ENCODE results near the gene ZNF19.
A peak's percentile ranks its signal among the peaks of the same experiment; 100 is the strongest.

ZNF19 gene

DNA sequence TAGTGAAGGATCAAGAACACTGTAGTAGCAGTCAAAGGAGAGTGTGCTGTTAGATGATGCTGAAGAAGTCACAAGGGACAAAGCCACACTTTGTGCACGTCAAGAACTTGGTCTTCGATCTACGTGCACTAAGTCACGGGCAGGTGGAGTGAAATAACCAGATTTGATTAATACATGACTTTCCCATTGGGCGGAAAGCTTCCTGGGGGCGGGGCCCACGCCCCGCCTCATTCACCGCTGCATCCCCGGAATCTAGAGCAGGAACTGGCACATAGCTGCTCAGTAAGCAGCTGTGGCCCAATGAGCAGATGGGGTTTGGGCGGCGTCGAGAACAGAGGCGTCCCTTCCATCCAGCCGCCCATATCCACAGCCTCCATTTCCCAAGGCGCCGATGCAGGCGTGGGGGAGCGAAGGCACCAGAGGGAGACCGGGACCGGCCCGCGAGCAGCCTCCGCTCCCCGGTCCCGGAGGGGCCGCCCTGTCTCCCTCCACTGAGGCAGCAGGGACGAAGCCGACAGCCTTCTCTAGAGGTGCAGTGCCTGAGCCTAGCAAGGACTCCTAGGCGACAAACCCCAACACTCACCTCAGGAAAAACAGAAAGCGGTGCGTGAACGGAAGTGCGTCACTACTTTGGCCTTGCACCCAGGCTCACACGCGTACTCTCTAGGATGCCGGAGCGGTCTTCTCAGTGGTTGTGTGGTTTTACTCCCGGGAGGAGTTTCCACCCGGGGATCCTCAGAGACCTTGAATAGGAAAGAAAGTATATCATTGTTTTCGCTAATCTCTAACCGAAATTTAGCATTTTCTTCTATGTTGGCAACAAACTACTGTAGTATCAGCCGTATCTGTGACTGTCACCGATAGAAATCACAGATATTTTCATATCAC lies 4.9 kb downstream of the ZNF19 start:
- peak; percentile 65 for DNase-seq

DNA sequence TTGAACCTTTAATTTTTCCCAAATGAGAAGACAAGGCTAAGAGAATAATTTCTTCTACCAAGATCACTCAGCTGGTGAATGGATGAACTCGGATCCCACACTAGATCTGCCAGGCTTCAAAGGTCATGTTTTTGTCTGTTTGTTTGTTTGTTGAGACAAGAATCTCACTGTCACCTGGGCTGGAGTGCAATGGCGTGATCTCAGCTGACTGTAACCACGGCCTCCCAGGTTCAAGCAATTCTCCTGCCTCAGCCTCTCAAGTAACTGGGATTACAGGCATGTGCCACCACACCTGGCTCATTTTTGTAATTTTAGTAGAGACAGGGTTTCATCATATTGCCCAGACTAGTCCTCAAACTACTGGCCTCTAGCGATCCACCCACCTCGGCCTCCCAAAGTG lies 6.6 kb downstream of the ZNF19 start:
- no peak for DNase-seq

DNA sequence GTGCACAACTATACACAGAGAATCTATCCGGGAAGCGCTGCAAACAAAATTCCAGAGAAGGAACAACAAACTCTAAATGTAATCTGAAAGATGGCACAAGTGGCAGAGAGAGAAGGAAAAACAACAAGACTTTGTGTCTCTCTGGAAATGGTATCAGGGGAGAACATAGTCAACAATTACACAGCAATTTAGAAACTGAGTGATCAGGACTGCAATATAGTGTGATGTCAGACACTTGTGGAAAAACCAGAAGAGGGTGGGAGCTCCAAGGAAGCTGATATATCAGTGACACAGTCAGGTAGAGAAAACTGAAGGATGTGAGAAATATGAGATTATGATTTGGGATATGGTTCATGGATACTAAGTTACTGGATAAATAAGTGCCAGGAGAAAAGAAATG lies 8.2 kb downstream of the ZNF19 start:
- DNase-seq, result no peak

DNA sequence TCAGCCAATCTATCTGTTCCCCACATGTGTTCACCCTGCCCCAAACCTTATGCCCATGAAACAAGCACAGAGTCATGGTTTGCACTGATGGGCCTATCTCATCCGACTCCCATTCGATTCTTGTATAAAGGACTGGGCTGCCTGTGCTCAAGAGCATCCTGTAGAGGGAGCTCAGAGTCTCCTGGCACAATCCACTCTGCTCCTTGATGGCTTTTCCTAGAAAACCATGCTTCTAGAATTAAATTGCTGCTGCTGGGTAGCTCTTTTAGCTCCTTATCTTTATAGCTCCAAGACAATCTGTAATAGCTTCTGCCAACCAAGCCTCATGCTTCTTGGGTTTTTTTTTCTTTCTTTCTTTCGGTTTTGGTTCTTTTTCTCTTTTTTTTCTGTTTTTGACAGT lies 9.7 kb downstream of the ZNF19 start:
- no peak for DNase-seq

DNA sequence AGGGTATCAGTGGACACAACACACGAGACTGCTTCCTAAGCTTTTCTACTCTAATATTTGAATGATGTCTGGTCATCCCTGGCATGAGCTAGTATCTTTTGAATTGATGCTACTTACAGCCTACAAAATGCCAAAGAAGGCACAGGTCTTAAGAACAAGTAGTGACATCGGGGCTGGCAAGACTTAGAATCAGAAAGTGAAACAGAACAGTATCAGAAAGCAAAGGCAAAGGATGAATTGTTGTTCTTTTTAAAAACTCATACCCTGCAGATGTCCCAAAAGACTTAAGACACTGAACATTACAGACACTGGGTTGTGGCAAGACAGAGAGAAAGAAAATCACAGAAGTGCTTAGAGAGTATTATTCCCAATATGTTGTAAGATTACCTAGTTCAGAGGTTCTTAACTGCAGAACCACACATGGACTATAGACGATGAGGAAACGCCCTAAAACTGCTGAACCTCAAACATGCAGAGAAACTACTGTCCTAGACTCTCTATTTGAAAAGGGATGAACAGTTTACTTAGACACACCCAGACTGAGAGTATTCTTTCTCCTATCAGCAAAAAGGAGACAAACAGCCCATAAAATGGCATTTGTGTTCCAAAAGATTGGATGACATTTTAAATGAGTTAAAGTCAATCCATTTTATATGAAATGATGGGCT lies 12.5 kb downstream of the ZNF19 start:
- DNase-seq, result no peak

DNA sequence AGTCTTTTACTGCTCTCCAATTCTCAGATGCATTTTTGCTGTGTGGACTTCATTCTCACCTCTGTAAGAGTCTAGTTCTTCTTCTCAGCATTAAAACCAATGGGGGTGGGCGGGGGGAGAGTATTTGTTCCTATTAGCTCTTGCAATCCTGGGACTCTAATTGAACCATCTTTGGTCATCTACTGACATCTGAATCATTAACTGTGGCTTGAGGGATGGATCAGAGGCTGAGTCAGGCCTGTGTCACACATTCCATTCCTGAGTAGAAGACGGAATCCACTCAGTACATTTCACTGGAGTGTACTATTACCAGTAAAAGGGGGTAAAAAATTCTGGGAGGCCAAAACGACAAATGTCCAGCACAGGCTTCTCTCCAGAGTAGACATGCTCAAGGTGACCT lies 14.3 kb downstream of the ZNF19 start:
- no peak for DNase-seq

DNA sequence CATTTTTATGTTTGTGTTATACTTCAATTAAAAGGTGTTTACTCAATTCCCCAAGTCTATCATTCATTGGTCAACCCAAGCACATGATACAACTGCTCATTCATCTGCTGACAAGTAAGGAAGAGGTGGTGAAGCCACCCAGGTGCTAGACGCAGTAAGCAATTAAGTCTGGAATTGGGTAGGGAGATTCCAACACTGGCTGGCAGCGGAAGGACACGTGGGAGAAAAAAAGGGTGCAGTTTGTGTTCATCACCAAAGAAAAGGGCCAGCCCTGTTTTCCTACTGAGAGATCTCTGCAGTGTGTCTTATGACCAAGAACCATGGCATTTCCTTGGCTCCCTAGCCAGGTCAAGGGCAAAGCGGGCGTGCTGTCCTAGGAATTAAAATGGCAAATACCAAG lies 15.2 kb downstream of the ZNF19 start:
- DNase-seq, result no peak

DNA sequence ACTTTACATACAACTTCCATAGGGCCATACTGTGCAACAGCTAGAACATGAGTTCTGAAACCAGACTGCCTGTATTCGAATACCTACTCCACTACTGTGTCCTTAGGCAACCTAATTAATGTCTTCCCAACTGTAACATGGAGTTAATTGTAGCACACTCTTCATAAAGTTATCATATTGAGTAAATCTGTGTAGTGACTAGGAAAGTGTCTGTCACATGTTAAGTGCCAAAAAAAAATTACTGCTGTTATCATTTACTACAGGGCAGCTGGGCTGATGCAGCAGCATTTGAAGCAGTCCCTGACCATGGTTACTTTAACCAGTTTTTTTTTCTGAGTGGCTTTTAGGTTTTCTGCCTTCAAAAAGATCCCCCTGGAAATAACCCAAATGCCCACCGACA lies 16.2 kb downstream of the ZNF19 start:
- DNase-seq, result no peak

DNA sequence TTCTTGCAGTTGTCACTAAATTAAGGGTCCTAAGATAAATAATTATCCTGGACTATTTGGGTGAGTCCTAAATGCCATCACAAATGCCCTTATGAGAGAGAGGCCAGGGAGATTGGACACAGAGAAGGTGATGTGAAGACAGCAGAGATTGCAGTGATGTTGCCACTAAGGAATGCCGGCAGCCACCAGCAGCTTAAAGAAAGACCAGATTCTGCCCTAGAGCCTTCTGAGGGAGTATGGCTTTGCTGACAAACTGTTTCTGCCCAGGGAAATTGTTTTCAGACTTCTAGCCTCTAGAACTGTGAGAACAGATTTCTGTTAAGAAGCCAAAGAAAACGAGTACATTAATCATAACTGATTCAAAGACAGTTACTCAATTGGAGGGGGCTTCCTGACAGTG lies 17.1 kb downstream of the ZNF19 start:
- no peak for DNase-seq

DNA sequence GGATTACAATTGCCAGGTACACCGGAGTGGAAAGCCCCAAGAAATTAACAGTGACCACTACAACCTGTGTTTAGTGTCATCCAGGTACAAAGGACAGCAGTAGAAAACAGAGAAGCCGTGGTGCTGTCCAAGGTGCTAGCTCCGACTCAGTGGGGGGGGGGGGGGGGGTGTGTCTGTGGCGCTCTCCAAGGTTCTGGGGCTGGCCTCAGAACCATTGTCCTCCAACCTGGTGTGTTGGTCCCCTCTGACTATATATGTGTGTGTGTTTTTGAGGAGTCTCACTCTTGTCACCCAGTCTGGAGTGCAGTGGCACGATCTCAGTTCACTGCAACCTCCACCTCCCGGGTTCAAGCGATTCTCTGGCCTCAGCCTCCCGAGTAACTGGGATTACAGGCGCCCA lies 21.3 kb downstream of the ZNF19 start:
- peak; percentile 54 for DNase-seq

DNA sequence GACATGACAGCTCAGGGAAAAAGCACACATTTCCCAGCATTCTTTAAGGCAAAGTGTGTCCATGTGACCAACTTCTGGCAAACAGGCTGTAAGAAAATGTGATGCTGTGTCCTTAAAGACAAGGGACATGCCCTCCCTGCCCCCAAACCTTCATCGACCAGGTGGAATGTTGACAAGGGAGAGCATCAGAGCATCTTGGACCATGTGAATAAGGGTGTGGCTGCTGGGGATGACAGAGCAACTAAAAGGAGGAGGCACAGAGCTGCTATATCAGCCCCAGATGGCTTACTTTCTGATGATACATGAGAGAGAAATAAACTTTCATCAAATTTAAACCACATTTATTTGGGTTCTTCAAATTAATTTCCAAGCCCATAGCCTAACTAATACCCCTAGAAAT lies 24.9 kb downstream of the ZNF19 start:
- DNase-seq, result no peak

DNA sequence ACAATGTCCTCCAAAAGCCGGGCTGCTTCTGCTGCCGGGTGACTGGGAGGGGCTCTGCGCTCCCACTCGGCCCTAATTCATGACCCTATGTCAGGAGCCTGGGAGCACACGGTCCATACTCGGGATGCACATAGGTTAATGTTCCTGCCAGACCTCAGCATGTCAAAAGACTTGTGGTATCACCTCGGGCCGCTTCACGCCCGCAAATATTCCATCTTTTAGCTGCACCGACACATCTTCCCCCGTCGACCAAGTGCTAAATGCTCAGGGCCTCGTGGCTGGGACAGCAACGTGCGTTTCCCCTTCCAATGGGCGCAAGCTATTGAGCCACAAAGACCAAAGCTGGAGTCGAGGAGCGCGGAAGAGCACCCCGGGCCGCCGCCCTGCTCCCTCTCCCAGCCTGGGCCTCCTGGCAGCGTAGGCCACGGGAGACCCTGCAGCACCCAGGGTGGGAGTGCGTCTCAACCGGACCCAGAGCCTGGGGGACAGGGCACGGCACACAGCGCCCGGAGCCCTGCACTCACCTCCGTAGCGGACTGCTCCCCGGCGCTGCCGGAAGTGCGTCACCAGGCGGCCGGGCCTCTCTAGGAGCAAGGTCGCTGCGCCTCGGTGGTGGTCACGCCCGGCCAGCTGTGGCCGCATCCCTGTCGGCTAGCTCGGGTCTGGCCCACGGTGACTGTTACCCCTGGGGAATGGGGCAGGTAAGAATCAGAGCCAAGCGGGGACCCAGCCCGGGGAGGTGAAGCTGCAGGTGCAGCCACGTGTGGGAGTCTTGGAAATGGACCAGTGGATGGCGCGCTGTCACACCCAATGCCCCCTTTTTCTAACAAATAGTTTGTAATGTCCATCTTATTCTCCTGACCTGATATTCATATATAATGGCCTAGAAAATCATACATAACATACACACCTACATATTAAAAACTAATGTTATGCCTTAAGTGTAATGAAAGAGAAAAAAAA lies 27.2 kb downstream of the ZNF19 start, which contains the start of gene ZNF23:
Gene ZNF23, minus strand, starts transcription at position 562 of the 963 bp plus-strand sequence. CDS start 5,451 bp downstream, outside the sequence.
- DNase-seq, result peak; percentile 65

DNA sequence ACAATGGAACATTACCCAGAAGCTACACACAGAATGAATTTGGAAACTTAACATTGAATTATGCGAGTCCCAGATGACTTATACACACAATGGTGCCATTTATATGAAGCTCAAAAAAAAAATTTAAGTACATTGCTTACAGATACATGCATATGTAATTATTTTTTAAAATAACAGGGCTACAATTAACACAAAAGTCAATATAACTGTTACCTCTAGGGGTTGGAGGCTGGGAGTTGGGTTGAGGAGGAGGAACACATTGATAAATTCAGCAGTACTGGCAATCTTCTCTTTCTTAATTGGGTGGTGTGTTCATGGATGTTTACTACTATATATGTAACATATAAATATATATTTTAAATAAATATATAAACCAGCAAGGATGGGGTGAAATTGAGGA lies 28.2 kb downstream of the ZNF19 start:
- DNase-seq, result no peak

DNA sequence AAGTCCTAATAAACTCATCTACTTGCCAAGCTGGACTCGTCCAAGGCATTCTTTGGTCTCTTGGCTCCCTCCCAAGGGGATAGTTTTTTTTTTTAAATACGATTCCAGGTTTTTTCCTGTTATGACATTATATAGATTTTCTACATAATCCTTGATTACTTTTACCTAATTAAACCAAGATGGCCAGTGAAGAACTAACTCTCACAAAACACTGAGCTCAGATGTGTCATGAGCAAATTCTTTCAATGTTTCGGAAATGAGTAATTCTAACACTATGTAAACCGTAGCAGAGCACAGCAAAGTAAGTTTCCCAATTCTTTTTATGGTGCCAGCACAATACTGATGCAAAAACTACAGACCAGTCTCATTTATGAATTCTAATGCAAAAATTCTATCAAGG lies 28.9 kb downstream of the ZNF19 start:
- no peak for DNase-seq

DNA sequence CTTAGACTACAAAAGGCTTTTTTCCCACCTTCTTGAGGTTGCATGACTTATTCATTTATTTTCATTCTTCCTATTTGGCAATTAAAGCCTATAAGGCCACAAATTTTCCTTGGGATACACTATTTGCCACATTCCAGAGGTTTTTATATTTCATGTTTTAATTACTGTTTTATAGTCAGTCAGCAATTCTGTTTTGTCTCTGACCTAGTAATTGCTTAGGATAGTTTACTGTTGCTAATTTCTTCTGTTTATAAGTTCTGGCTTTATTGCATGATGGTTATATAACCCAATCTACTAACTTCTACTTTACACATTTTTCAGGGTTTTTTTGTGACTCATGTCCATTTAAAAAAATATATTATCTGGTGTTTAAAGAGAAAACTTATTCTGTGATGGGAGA lies 29.6 kb downstream of the ZNF19 start:
- DNase-seq, result no peak

DNA sequence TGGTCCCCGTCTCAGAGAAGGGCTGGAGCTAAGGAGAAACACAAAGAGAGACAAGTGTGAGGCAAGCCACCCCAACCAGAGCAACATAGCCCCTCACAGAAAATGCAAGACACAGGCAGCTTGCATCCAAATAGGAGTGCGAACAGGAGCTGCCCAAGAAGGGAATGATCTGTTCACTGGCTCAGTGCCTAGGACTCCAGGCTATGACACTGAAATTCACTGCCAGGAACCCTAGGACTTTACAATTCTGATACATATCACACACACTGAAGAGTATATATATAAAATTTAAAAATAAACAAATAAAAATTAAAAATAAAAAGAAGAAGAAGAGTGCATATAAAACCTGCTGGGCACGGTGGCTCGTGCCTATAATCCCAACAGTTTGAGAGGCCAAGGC lies 32.3 kb downstream of the ZNF19 start:
- no peak for DNase-seq

DNA sequence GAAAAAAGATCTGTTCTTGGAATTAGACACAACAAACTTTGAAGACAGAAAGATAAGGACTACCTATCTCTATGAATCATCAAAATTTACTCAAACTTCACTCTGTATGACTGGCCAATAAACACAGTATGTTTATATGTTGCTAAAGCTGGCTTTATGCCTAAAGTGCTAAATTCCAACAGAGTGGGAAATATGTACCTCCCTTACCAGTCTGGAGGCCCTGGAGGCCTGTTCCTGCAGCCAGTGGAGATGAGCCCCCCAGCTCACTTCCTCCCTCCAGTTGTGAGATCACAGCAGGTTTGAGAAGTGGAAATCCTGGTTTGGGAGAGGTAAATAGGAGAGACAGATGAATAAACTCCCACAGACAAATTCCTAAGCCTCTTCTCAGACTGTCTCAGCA lies 36.1 kb downstream of the ZNF19 start:
- no peak for DNase-seq

DNA sequence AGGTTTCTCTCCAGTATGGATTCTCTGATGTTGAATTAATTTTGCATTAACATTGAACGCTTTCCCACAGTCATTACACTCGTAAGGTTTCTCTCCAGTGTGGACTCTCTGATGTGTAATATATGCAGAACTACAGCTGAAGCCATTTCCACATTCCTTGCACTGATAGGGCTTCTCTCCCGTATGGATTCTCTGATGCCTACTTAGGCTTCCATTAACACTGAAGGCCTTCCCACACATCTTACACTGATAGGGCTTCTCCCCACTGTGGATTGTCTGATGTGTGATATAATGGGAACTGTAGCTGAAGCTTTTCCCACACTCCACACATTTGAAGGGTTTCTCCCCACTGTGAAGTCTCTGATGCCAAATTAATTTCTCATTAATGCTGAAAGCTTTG lies 40.1 kb downstream of the ZNF19 start:
- no peak for DNase-seq

DNA sequence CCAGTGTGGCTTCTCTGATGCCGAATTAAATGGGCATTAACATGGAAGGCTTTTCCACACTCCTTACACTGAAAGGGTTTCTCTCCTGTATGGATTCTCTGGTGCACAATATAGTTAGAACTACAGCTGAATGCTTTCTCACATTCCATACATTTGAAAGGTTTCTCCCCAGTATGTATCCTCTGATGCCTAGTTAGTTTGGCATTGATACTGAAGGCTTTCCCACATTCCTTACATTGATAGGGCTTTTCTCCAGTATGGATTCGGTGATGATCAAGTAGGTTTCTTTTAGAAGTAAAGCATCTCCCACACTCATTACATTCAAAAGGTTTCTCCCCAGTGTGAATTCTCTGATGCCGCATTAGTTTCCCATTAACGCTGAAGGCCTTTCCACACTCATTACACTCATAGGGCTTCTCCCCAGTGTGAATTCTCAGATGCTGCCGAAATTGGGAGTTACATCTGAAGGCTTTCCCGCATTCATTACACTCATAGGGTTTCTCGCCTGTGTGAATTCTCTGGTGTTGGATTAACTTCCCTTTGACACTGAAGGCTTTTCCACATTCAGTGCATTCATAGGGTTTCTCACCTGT lies 40.8 kb downstream of the ZNF19 start:
- DNase-seq, result no peak

DNA sequence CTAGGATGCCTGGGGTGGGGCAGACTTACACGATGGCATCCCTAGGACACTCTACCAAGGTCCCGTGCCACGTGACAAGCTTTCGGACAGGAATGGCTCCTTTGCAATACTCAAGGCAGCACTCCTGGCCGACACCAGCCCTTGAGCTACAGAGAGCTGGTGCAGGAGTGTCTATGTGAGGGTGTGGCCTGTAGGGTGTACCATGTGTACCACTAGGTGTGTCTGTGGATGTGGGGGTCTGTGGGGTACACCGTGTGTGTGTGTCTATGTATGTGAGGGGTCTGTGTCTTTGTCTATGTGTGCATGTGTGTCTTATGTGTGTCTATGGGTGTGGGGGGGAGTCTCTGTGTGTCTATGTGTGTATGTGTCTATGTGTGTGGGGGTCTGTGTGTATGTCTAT lies 45.4 kb downstream of the ZNF19 start:
- DNase-seq, result no peak

DNA sequence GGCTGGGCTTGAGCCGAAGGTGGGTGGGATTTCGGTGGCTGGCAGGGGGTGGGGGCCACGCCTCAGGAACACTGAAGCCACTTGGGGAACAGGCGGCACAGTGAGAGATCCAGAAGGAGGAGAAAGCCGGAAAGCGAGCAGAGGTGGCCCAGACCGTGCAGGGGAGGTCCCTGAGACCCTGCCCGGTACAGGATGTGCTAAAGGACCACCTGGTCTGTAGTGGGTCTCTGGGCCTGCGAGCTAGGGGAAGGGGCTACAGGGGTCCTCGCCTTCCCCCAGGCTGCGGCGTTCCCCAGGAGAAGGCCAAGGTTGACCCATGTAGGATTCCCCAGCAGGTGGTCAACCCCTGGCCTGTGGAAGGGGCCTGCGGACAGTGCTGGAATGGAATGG lies 47.1 kb downstream of the ZNF19 start, which contains the start of gene TLE7:
Gene TLE7, minus strand, starts transcription at position 4 of the 390 bp plus-strand sequence. CDS start 8,730 bp downstream, outside the sequence.
- DNase-seq, result no peak

DNA sequence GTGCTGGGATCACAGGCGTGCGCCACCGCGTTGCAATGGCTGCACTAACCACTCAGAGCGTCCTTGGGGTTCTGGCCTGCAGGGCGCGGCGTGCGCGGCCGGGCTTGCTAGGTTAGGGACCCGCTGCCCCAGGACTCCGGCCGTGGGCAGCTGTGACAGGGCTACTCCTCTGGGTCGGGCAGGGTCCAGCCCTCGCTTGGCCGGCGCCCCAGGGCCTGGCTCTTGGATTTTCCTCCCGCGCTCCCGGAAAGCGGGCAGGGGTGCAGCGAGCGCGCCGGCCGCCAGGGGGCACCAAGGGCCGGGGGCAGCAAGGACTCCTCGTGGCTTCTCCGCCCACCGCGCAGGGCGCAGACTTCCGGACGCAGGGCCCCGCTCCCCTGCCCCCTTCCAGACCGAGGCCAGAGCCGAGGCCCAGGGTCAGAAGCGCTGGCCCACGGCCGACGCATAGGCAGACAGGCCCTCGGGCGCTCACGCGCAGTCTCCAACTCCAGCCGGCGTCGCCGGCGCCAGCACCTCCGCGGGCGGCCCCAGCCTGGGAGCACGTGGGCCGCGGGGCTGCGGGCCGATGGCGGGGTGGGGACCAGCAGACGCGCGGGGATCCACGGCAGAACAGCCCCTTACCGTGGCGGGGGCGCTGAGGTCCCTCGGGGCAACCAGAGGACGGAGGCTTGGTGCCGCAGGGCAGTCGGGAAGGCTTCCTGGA lies 47.6 kb downstream of the ZNF19 start:
- DNase-seq, result peak; percentile 12
